Hematopoietic multipotent progenitor cell (in vitro differentiated cells): ENCODE measurements around the gene DDX28. TPM values are rescaled to one million over a fixed set of nuclear protein-coding genes. Genes with fewer than 3 reads are reported as not detected.
A peak's percentile ranks its signal among the peaks of the same experiment; 100 is the strongest.
"Not testable (repeated sequence)": the region's sequence is repeated elsewhere in the genome, so short reads cannot be mapped to it uniquely, and the experiment has no call there.

Source experiments
- DNase-seq, 3 donors: peaks; one replicate each; pipeline ENCODE4 v3.0.0-alpha.2; 2011 to 2015; ENCODE audit warnings: low read depth in 2 of 3, low spot score in 2 of 3
- total RNA-seq: library from RNA; depleted of rRNA; stranded (reverse); fragments of >200 nt; gene quantifications from one replicate; pipeline ENCODE4 v1.2.3, GENCODE V29; 2012

Gene DDX28
- total RNA-seq, 1 donor = 32.6 TPM

- DNase-seq = peak in 1 of 3 donors; percentile 42
These were observed 15.0 kb upstream of the DDX28 start for GRCh38 chr16:68037841-68038597.

- no peak for DNase-seq
These were observed 12.2 kb upstream of the DDX28 start for GRCh38 chr16:68035227-68035626.

- no peak for DNase-seq
These were observed 10.1 kb upstream of the DDX28 start for GRCh38 chr16:68033101-68033500.

GRCh38 chr16:68031951-68032350 is 8.9 kb upstream of the DDX28 start:
- no peak for DNase-seq

DNA sequence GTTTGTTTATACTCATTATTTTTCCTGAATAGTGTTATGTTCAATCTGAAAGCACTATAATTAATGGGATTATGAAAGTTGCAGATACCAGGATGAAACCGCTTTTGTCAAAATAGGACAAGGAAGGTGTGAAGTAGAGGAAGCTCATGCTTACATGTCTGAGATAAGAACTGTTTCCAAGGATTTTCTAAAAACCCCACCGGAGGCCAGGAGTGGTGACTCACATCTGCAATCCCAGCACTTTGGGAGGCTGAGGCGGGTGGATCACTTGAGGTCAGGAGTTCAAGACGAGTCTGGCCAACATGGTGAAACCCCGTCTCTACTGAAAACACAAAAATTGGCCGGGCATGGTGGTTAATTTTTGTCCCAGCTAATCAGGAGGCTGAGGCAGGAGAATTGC is 7.1 kb upstream of the DDX28 start:
- DNase-seq = not testable (repeated sequence)

DNA sequence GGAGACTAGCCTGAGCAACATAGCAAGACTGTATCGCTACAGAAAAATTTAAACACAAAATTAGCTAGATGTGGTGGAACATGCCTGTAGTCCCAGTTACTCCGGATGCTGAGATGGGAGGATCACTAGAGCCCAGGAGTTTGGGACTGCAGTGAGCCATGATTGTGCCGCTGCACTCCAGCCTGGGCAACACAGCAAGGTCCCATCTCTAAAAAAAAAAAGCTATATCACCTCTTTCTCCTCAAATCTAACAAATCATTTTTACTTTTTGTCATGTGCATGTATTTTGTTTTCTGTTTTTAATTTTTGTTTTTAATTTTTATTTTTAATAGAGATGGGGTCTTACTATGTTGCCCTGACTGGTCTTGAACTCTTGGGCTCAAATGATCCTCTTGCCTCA is 6.0 kb upstream of the DDX28 start:
- DNase-seq = no peak

- DNase-seq = no peak
These were observed 729 bp downstream of the DDX28 start for GRCh38 chr16:68022278-68022727.

DNA sequence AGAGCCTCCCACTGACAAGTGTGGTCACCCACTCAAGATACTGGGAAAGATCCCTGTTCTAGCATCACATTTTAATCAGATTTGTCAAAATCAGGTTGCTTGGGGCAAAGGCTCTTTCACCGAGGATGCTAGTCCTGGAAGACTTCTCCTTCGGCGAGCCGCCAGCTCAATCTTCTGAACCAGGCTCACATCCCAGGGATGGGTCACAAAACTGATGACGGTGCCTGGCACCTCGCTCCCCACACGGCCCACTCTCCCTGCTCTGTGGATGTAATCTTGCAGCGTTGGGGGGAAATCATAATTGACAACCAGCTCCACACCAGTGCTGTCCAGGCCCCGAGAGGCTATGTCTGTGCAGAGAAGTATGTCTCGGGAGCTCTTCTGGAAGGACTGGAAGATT is 1.5 kb downstream of the DDX28 start:
- no peak for DNase-seq

DNA sequence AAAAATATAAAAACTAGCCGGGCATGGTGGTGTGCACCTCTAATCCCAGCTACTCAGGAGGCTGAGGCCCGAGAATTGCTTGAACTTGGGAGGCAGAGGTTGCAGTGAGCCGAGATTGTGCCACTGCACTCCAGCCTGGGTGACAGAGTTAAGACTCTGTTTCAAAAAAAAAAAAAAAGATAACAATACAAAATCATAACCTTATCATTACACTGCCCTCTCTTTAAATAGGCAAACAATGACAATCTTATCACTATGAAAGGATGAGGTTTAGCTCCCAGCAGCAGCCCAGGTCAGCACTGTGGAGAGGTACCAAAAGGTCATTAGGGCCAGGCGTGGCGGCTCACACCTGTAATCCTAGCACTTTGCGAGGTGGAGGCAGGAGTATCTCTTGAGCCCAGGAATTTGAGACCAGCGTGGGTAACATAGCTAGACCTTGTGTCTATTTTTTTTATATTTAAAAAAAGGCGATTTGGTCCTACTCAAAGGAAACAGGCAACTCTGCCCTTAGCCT is 3.8 kb downstream of the DDX28 start:
- no peak for DNase-seq

DNA sequence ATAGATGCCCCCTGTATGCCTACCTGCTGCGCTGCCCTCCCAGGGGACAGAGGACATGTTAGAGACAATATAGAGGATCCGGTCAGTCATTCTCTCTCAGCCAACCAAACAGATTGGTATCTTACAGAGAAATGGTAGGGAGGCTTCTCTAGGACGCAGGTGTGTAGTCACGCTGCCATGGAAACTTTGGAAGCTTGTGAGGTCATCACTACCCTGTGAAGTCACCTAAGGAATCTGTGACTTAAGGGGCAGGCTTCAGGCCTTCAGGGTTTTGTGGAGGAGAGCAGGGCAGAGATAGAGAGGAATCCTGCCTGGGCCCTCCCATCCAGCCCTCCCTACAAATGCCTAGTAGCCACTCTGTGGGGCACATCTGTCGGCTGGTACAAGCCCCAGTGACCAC is 7.4 kb downstream of the DDX28 start, which contains the start of gene DPEP2NB:
Gene DPEP2NB (minus strand): TSS at position 231 of the 400 bp plus-strand sequence. CDS start 141 bp downstream, at position 90.
- no peak for DNase-seq

GRCh38 chr16:68013440-68013839 is 9.6 kb downstream of the DDX28 start:
- peak in 1 of 3 donors; percentile 69 for DNase-seq

DNA sequence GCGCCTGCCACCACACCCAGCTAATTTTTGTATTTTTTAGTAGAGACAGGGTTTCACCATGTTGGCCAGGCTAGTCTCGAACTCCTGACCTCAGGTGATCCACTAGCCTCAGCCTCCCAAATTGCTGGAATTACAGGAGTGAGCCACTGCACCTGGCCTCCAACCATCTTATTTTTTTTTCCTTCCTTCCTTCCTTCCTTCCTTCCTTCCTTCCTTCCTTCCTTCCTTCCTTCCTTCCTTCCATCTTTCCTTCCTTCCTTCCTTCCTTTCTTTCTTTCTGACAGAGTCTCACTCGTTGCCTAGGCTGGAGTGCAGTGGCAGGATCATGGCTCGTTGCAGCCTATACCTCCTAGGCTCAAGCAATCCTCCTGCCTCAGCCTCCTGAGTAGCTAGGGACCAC is 13.2 kb downstream of the DDX28 start:
- DNase-seq = not testable (repeated sequence)

DNA sequence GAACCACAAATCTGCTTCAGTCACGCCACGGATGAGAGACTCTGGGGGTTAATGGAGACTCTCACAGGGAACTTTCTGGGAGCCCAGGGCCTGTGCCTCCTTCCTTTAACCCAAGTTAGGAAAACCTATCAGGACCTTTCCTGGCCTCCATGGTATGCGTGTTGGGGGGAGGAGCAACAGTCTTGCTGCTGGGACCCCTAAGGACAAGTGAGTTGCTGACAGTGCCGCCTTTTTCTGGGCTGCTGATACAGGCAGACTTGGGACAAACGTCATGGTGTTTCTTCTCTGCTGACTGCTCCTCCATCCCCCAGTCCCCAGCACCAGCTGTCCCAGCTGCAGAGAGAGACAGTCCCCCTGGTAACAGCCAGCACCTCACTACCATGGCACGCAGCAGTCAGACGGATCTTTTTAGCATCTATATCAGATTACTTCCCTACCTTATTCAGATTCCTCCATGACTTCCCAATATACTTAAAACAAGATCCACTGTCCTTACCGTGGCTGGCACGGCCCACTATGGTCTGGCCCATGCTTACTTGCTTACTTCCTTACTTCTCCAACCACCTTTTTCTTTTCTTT is 13.8 kb downstream of the DDX28 start:
- DNase-seq = no peak

- DNase-seq = peak in 2 of 3 donors; percentile 66 to 79
These were observed 17.2 kb downstream of the DDX28 start for GRCh38 chr16:68005786-68006286.

GRCh38 chr16:68005211-68005610 is 17.8 kb downstream of the DDX28 start:
- no peak for DNase-seq

GRCh38 chr16:68003031-68003430 is 20.0 kb downstream of the DDX28 start:
- no peak for DNase-seq

- DNase-seq = no peak
These were observed 22.6 kb downstream of the DDX28 start for GRCh38 chr16:68000450-68000849.

DNA sequence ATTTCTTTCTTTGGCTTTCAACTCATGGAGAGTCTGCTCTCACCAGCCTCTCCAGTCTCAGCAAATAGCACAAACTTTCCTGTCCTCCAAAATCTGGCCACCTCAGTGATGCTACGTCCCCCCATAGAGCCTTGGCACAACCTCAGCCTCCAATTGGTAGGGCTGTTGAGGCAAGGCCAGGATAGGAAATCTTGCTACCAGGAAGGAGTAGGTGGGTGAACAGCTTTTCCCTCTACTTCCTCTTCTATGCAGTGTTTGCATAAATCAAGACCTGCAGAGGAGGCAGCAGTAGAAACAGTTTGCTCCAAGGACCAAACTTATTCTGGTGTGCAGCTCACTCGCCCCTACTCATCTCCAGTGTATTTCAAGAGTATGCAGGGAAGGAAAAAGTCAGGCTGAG is 23.0 kb downstream of the DDX28 start:
- no peak for DNase-seq

- DNase-seq = peak in 2 of 3 donors; percentile 61 to 73
These were observed 24.0 kb downstream of the DDX28 start, which contains the start of gene DPEP2 for GRCh38 chr16:67998779-67999688. TSS of gene DPEP2 (minus strand) at chr16:67999484. CDS start at chr16:67993212, 6,272 bp downstream.

GRCh38 chr16:67998231-67998778 is 24.7 kb downstream of the DDX28 start:
- not testable (repeated sequence) for DNase-seq
